K562 (cell line): ENCODE results near the gene SLC29A3. TPM values are rescaled to one million over a fixed set of nuclear protein-coding genes. Genes with fewer than 3 reads are reported as not detected.

ENCODE experiments used
- ATAC-seq: fragments of 200-7000 bp; cut with Tn5 transposase; 3 replicates; pipeline ENCODE4 v1.9.1; 2020; ENCODE audit warnings: moderate library complexity
- BruUV-seq: library from RNA; stranded (reverse); fragments of 400-500 nt; replicated peaks from 2 replicates; lab custom pipeline; 2021; lab: Mats Ljungman, UMichigan
- CTCF ChIA-PET: fragments of 300-600 bp; formaldehyde crosslinking; extraction: SDS; loops from one replicate; lab custom pipeline; 2021; ENCODE audit warnings: low intra/inter-chr PET ratio; lab: Yijun Ruan, JAX
- POLR2A ChIA-PET: fragments of 300-600, 350-650 bp; sonication (Branson Sonifier 250); formaldehyde crosslinking; extraction: SDS; loops from one replicate; lab custom pipeline; 2021; ENCODE audit warnings: antibody characterized with exemption, inconsistent platforms; lab: Yijun Ruan, JAX
- DNase-seq, 4 experiments: peaks; one replicate each; pipeline versions ENCODE4 v3.0.0 to v3.0.0-alpha.2; 2011 to 2018; ENCODE audit warnings: low spot score in 3 of 4, mixed read lengths in 3 of 4; ENCODE audit errors: extremely low read depth in 1 of 4
- FAIRE-seq: peaks from 2 replicates; lab custom pipeline; 2011; peaks lifted over from hg19 to GRCh38; lab: Jason Lieb, UNC
- H2AFZ ChIP-seq: 2 replicates; pipeline ENCODE4 v1.6.0; 2011; ENCODE audit warnings: low read depth, low read length, control low read depth, inconsistent platforms
- H3K27ac ChIP-seq: fragments of 200-600 bp; 3 replicates; pipeline ENCODE4 v1.8.0; 2011; ENCODE audit warnings: low read depth, mild to moderate bottlenecking, control low read depth, inconsistent platforms, low read length, moderate library complexity, mixed read lengths; ENCODE audit errors: extremely low read depth
- H3K27me3 ChIP-seq, 2 experiments: fragments of 300-600 bp in 1 of 2; 2 replicates in 1 of 2; 3 replicates in 1 of 2; pipeline versions ENCODE4 v1.6.0 to v1.8.0; 2011; ENCODE audit warnings: inconsistent platforms in 2 of 2, low read length in 2 of 2, mild to moderate bottlenecking in 1 of 2, mixed read lengths in 1 of 2, moderate library complexity in 1 of 2; ENCODE audit not compliant: control insufficient read depth in 2 of 2, insufficient read depth in 2 of 2
- H3K36me3 ChIP-seq: fragments of 300-600 bp; 3 replicates; pipeline ENCODE4 v1.8.0; 2011; ENCODE audit warnings: mild to moderate bottlenecking, low read length, inconsistent platforms; ENCODE audit not compliant: control insufficient read depth, insufficient read depth
- H3K4me1 ChIP-seq, 2 experiments: fragments of 200-600 bp in 1 of 2; replicated peaks in 1 of 2; 2 replicates in 1 of 2; 3 replicates in 1 of 2; pipeline versions ENCODE4 v1.5.1 to v1.8.0; 2011; ENCODE audit warnings: inconsistent platforms in 2 of 2, low read length in 2 of 2, mild to moderate bottlenecking in 1 of 2, mixed read lengths in 1 of 2, moderate library complexity in 1 of 2; ENCODE audit not compliant: control insufficient read depth in 2 of 2, insufficient read depth in 2 of 2
- H3K4me2 ChIP-seq: 2 replicates; pipeline ENCODE4 v1.6.1; 2011; ENCODE audit warnings: low read length, control low read depth, inconsistent platforms, mixed read lengths; ENCODE audit not compliant: insufficient read depth
- H3K4me3 ChIP-seq: fragments of 200-600 bp; sonication (generic), shearing (Covaris generic); 2 replicates; pipeline ENCODE4 v1.5.1; 2016; ENCODE audit warnings: control low read depth, inconsistent platforms
- H3K79me2 ChIP-seq: fragments of 200-600 bp; 3 replicates; pipeline ENCODE4 v1.8.0; 2011; ENCODE audit warnings: low read length, inconsistent platforms; ENCODE audit not compliant: control insufficient read depth, insufficient read depth
- H3K9ac ChIP-seq, 2 experiments: 2 replicates each; pipeline versions ENCODE4 v1.6.0 to v1.6.1; 2011; ENCODE audit warnings: low read depth in 2 of 2, low read length in 2 of 2, control low read depth in 1 of 2, inconsistent platforms in 1 of 2, mild to moderate bottlenecking in 1 of 2, mixed read lengths in 1 of 2; ENCODE audit not compliant: insufficient read depth in 1 of 2
- H3K9me1 ChIP-seq: one replicate; pipeline ENCODE4 v1.6.0; 2011; ENCODE audit warnings: inconsistent platforms, mild to moderate bottlenecking, low read length, moderate library complexity; ENCODE audit not compliant: control insufficient read depth, insufficient read depth
- H3K9me3 ChIP-seq: replicated peaks from 2 replicates; pipeline ENCODE4 v1.5.1; 2011; ENCODE audit warnings: low read depth, low read length, inconsistent platforms; ENCODE audit not compliant: control insufficient read depth, insufficient read depth
- H4K20me1 ChIP-seq: replicated peaks from 2 replicates; pipeline ENCODE4 v1.6.1; 2011; ENCODE audit warnings: low read length, inconsistent platforms, mixed read lengths; ENCODE audit not compliant: control insufficient read depth, insufficient read depth
- WGBS: fragments of 100-300 bp; shearing (Covaris generic); methylation state at CpG from one replicate; pipeline ENCODE4 v1.1.6; 2016; ENCODE audit warnings: low coverage, mixed read lengths; ENCODE audit not compliant: insufficient coverage; ENCODE audit errors: missing lambda C conversion rate; 5-methylcytosine and 5-hydroxymethylcytosine counted together
- in situ Hi-C: fragments of 300-500 bp; cut with MboI; formaldehyde crosslinking; loops from 4 replicates; pipeline ENCODE4 v1.15.0; 2018; ENCODE audit warnings: inconsistent platforms, mixed read lengths
- intact Hi-C: fragments of 100-400 bp; cut with micrococcal nuclease; formaldehyde crosslinking; loops from 2 replicates; pipeline ENCODE4 v1.14.2; 2022
- polyA plus RNA-seq, 8 experiments: library from polyadenylated mRNA; depleted of rRNA in 4 of 8; stranded (reverse) in 5 of 8; unstranded in 3 of 8; fragments of >200 nt; fragmentation: Nextera tagmentation in 2 of 8; fragmentation: Illumina TruSeq in 1 of 8; extraction: Ambion mirVana in 2 of 8; extraction: Trizol in 1 of 8; gene quantifications; 2 replicates each; pipeline versions ENCODE4 v1.2.1 to v1.2.3, GENCODE V29; 2011 to 2014; ENCODE audit warnings: inconsistent platforms in 1 of 8, missing spikeins in 1 of 8
- total RNA-seq, 7 experiments: library from RNA; depleted of rRNA in 6 of 7; stranded (reverse); fragments of >200 nt in 6 of 7; fragmentation: Illumina TruSeq in 2 of 7; extraction: Trizol in 2 of 7; gene quantifications; 2 replicates each; pipeline versions ENCODE4 v1.2.1 to v1.2.3, GENCODE V29; 2011 to 2021; ENCODE audit warnings: low replicate concordance in 1 of 7
- TF ChIP-seq, protein P1 (sequence below): fragments of 250-450 bp; sonication (Bioruptor Pico); IDR thresholded peaks from 2 replicates; pipeline ENCODE4 v1.5.0; 2021; ENCODE audit warnings: mild to moderate bottlenecking, borderline replicate concordance
- TF ChIP-seq, protein P2 (sequence below), 3 experiments: IDR thresholded peaks in 2 of 3; conservative IDR thresholded peaks in 1 of 3; 2 replicates each; pipeline ENCODE4 v1.5.1; 2011 to 2012; ENCODE audit warnings: low read length in 3 of 3, mild to moderate bottlenecking in 3 of 3, control low read depth in 2 of 3, improper control_type of control experiment in 1 of 3, inconsistent platforms in 1 of 3, low read depth in 1 of 3, mixed read lengths in 1 of 3, moderate library complexity in 1 of 3; ENCODE audit not compliant: insufficient read depth in 2 of 3

SLC29A3 gene
- total and polyA plus RNA-seq, 9 of the 15 experiments (the other 6 are each of a cell fraction or from before 2014, with no cell fraction given), result 2.1 to 10.7 (median 4.6) TPM

DNA sequence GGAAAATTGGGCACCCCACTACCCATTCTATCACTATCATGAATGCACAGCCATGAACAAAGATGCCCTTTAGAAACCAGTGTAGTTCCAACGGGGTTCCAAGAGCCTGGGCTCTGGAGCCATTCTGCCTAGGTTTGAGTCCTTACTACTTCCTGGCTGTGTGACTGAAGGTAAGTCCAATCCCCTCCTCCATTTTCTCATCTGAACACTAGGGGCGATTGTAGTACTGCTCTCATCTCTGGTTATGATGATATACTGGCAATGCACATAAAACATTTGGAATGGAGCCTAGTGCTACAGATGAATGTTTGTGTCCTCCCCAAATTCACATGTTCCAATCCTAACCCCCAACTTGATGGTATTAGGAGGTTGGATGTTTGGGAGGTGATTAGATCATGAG lies 49.6 kb downstream of the SLC29A3 start:
- Histone ChIP-seq H3K27me3 (peaks cover 2 to 22% of the 10 kb centered on the region in 2 experiments; a peak in 3 of 5 replicates), H3K4me2 (no peak overlapping the region), H3K79me2 (no peaks in the 10 kb centered on the region), H2AFZ (no peak overlapping the region), H3K36me3 (no peaks in the 10 kb centered on the region), H3K9me1 (no peaks in the 10 kb centered on the region), H3K4me1 (no peaks in the 10 kb centered on the region; a peak in 1 of 5 replicates), H3K4me3 (no peak overlapping the region), H3K9ac (no peak overlapping the region), H4K20me1 (no peaks in the 10 kb centered on the region), H3K27ac (no peak overlapping the region), H3K9me3 (no peaks in the 10 kb centered on the region)
- no peak for DNase-seq
- ChIA-PET CTCF (no interaction called here), POLR2A (no interaction called here)
- in situ Hi-C loops (no loop called here), intact Hi-C loops (no loop called here)
- 2% methylated on average over 2 of the region's 2 CpGs for WGBS
- peak; percentile 68 for ATAC-seq
- no peak for FAIRE-seq
- no TSS peak for BruUV-seq
- TF ChIP-seq, protein P1, sequence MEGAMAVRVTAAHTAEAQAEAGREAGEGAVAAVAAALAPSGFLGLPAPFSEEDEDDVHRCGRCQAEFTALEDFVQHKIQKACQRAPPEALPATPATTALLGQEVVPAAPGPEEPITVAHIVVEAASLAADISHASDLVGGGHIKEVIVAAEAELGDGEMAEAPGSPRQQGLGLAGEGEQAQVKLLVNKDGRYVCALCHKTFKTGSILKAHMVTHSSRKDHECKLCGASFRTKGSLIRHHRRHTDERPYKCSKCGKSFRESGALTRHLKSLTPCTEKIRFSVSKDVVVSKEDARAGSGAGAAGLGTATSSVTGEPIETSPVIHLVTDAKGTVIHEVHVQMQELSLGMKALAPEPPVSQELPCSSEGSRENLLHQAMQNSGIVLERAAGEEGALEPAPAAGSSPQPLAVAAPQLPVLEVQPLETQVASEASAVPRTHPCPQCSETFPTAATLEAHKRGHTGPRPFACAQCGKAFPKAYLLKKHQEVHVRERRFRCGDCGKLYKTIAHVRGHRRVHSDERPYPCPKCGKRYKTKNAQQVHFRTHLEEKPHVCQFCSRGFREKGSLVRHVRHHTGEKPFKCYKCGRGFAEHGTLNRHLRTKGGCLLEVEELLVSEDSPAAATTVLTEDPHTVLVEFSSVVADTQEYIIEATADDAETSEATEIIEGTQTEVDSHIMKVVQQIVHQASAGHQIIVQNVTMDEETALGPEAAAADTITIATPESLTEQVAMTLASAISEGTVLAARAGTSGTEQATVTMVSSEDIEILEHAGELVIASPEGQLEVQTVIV (CRISPR knock-in tag), result no peak
- TF ChIP-seq, protein P2, sequence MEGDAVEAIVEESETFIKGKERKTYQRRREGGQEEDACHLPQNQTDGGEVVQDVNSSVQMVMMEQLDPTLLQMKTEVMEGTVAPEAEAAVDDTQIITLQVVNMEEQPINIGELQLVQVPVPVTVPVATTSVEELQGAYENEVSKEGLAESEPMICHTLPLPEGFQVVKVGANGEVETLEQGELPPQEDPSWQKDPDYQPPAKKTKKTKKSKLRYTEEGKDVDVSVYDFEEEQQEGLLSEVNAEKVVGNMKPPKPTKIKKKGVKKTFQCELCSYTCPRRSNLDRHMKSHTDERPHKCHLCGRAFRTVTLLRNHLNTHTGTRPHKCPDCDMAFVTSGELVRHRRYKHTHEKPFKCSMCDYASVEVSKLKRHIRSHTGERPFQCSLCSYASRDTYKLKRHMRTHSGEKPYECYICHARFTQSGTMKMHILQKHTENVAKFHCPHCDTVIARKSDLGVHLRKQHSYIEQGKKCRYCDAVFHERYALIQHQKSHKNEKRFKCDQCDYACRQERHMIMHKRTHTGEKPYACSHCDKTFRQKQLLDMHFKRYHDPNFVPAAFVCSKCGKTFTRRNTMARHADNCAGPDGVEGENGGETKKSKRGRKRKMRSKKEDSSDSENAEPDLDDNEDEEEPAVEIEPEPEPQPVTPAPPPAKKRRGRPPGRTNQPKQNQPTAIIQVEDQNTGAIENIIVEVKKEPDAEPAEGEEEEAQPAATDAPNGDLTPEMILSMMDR (IDR thresholded peaks at IDR 0.05 in 2 of 3, conservative IDR thresholded peaks at IDR 0.05 in 1 of 3; ENCODE audit: insufficient read depth in 2 of 3, low read depth in 1 of 3, low read length in 3 of 3), result peak in 1 of 3 experiments; percentile 15; a peak in 1 of 6 replicates
